H9 (cell line): ENCODE measurements around the gene HPGD. TPM values are rescaled to one million over a fixed set of nuclear protein-coding genes. Genes with fewer than 3 reads are reported as not detected.

ENCODE experiments used
- DNase-seq: peaks from one replicate; pipeline ENCODE4 v3.0.0-alpha.2; 2017
- H2AFZ ChIP-seq: one replicate; pipeline ENCODE4 v1.6.1; 2013; ENCODE audit warnings: mild to moderate bottlenecking, low read length, control low read depth, moderate library complexity
- H2AK5ac ChIP-seq: 2 replicates; pipeline ENCODE4 v1.6.1; 2013; ENCODE audit warnings: low read length, control low read depth, mixed read lengths; ENCODE audit not compliant: insufficient read length
- H2BK120ac ChIP-seq: one replicate; pipeline ENCODE4 v1.6.1; 2013; ENCODE audit warnings: low read depth, mild to moderate bottlenecking, low read length, control low read depth, inconsistent platforms; ENCODE audit not compliant: poor library complexity, severe bottlenecking
- H2BK12ac ChIP-seq: 2 replicates; pipeline ENCODE4 v1.6.1; 2013; ENCODE audit warnings: low read length, control low read depth, mixed read lengths, low read depth; ENCODE audit not compliant: insufficient read length
- H2BK15ac ChIP-seq: 2 replicates; pipeline ENCODE4 v1.6.1; 2013; ENCODE audit warnings: low read depth, low read length, control low read depth
- H2BK20ac ChIP-seq: one replicate; pipeline ENCODE4 v1.6.1; 2013; ENCODE audit warnings: low read depth, mild to moderate bottlenecking, low read length, control low read depth, inconsistent platforms; ENCODE audit not compliant: poor library complexity, severe bottlenecking
- H2BK5ac ChIP-seq: 2 replicates; pipeline ENCODE4 v1.6.1; 2013; ENCODE audit warnings: low read length, control low read depth, mixed read lengths; ENCODE audit not compliant: insufficient read length
- H3K14ac ChIP-seq: 2 replicates; pipeline ENCODE4 v1.6.1; 2013; ENCODE audit warnings: low read length, control low read depth; ENCODE audit not compliant: insufficient read depth
- H3K18ac ChIP-seq: 2 replicates; pipeline ENCODE4 v1.6.1; 2013; ENCODE audit warnings: low read depth, mild to moderate bottlenecking, mixed read lengths, low read length, control low read depth; ENCODE audit not compliant: insufficient read length
- H3K23ac ChIP-seq: 2 replicates; pipeline ENCODE4 v1.6.1; 2013; ENCODE audit warnings: low read length, control low read depth, mixed read lengths, low read depth; ENCODE audit not compliant: insufficient read length
- H3K23me2 ChIP-seq: 2 replicates; pipeline ENCODE4 v1.6.1; 2013; ENCODE audit warnings: low read depth, mild to moderate bottlenecking, mixed read lengths, low read length, control low read depth; ENCODE audit not compliant: insufficient read length, poor library complexity, severe bottlenecking
- H3K27ac ChIP-seq: 2 replicates; pipeline ENCODE4 v1.5.1; 2013; ENCODE audit warnings: low read length, control low read depth, mixed read lengths, low read depth; ENCODE audit not compliant: insufficient read length
- H3K27me3 ChIP-seq: 2 replicates; pipeline ENCODE4 v1.6.1; 2013; ENCODE audit warnings: low read length, control low read depth, inconsistent platforms; ENCODE audit not compliant: insufficient read depth
- H3K4ac ChIP-seq: 2 replicates; pipeline ENCODE4 v1.6.1; 2013; ENCODE audit warnings: low read depth, mild to moderate bottlenecking, control low read depth, inconsistent platforms, low read length, moderate library complexity
- H3K4me1 ChIP-seq: 2 replicates; pipeline ENCODE4 v1.6.1; 2013; ENCODE audit warnings: low read length, control low read depth, inconsistent platforms; ENCODE audit not compliant: insufficient read depth
- H3K4me2 ChIP-seq: 2 replicates; pipeline ENCODE4 v1.6.1; 2013; ENCODE audit warnings: low read length, control low read depth, mixed read lengths; ENCODE audit not compliant: insufficient read length, insufficient read depth
- H3K56ac ChIP-seq: 2 replicates; pipeline ENCODE4 v1.6.1; 2013; ENCODE audit warnings: low read depth, mild to moderate bottlenecking, mixed read lengths, low read length, control low read depth; ENCODE audit not compliant: insufficient read length
- H3K79me1 ChIP-seq: 2 replicates; pipeline ENCODE4 v1.6.1; 2013; ENCODE audit warnings: low read depth, mild to moderate bottlenecking, moderate library complexity, low read length, control low read depth, inconsistent platforms; ENCODE audit not compliant: insufficient read depth, poor library complexity, severe bottlenecking
- H3K79me2 ChIP-seq: 2 replicates; pipeline ENCODE4 v1.6.1; 2013; ENCODE audit warnings: low read length, control low read depth, inconsistent platforms; ENCODE audit not compliant: insufficient read depth
- H3K9ac ChIP-seq: 2 replicates; pipeline ENCODE4 v1.6.1; 2013; ENCODE audit warnings: low read length, control low read depth, mixed read lengths; ENCODE audit not compliant: insufficient read length; ENCODE audit errors: extremely low read depth
- H3K9me3 ChIP-seq: one replicate; pipeline ENCODE4 v1.6.1; 2013; ENCODE audit warnings: low read depth, low read length, inconsistent platforms; ENCODE audit not compliant: control insufficient read depth
- H3T11ph ChIP-seq: one replicate; pipeline ENCODE4 v1.6.1; 2013; ENCODE audit warnings: mild to moderate bottlenecking, low read length, control low read depth, inconsistent platforms
- H4K20me1 ChIP-seq: one replicate; pipeline ENCODE4 v1.6.1; 2013; ENCODE audit not compliant: control insufficient read depth, insufficient read length, insufficient read depth
- H4K5ac ChIP-seq: 2 replicates; pipeline ENCODE4 v1.6.1; 2013; ENCODE audit warnings: low read depth, mild to moderate bottlenecking, mixed read lengths, low read length, control low read depth; ENCODE audit not compliant: insufficient read length
- H4K8ac ChIP-seq: replicated peaks from 2 replicates; pipeline ENCODE4 v1.6.1; 2013; ENCODE audit warnings: low read length, control low read depth, mixed read lengths, low read depth; ENCODE audit not compliant: insufficient read length
- H4K91ac ChIP-seq: 2 replicates; pipeline ENCODE4 v1.6.1; 2013; ENCODE audit warnings: low read depth, mild to moderate bottlenecking, moderate library complexity, mixed read lengths, low read length, control low read depth; ENCODE audit not compliant: insufficient read length
- H3K27ac Mint-ChIP-seq, 3 experiments: 2 replicates in 2 of 3; 3 replicates in 1 of 3; pipeline ENCODE4 v1.8.0; 2020 to 2021; ENCODE audit warnings: mixed read lengths in 3 of 3, mild to moderate bottlenecking in 1 of 3, moderate library complexity in 1 of 3
- H3K27me3 Mint-ChIP-seq: 2 replicates; pipeline ENCODE4 v1.8.0; 2021; ENCODE audit warnings: low read depth, mild to moderate bottlenecking, moderate library complexity, mixed read lengths
- H3K36me3 Mint-ChIP-seq, 3 experiments: 2 replicates in 2 of 3; 3 replicates in 1 of 3; pipeline ENCODE4 v1.8.0; 2020 to 2021; ENCODE audit warnings: low read depth in 3 of 3, mixed read lengths in 3 of 3; ENCODE audit not compliant: insufficient read depth in 1 of 3
- H3K4me1 Mint-ChIP-seq, 2 experiments: 2 replicates each; pipeline ENCODE4 v1.8.0; 2020; ENCODE audit warnings: mixed read lengths in 2 of 2
- H3K4me3 Mint-ChIP-seq, 2 experiments: 2 replicates in 1 of 2; 3 replicates in 1 of 2; pipeline ENCODE4 v1.8.0; 2020 to 2021; ENCODE audit warnings: mild to moderate bottlenecking in 2 of 2, mixed read lengths in 2 of 2, moderate library complexity in 1 of 2
- H3K9me3 Mint-ChIP-seq, 2 experiments: 2 replicates in 1 of 2; 3 replicates in 1 of 2; pipeline ENCODE4 v1.8.0; 2020; ENCODE audit warnings: mild to moderate bottlenecking in 2 of 2, mixed read lengths in 2 of 2, moderate library complexity in 1 of 2
- total RNA-seq: library from RNA; stranded (reverse); gene quantifications from 2 replicates; pipeline ENCODE4 v1.2.1, GENCODE V29; 2021
- TF ChIP-seq, protein P1 (sequence below): fragments of 200-600 bp; sonication (generic); conservative IDR thresholded peaks from 3 replicates; pipeline ENCODE4 v1.8.0; 2021; ENCODE audit warnings: antibody characterized with exemption, mild to moderate bottlenecking

The HPGD gene
- total RNA-seq, 1 experiment from 2014 or later: 16.8 TPM

DNA sequence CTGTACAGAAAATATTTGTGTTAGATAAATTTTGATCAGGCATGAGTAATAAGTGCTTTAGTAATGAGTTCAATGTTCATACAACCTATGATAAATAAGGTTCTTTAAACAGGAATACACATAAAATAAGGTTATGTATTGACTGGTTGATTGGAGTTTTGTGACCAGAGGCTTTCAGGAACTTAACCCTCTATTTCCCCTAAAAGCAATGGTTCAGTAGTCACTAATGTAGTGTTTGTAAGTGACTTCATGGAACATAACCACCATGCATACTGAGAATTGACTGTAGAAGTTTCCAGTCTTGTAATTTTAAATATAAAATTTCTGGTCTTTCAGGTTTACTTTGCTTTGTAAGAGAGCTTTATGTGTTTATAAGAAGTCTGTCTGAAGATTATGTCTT is 28.1 kb downstream of the HPGD start:
- Histone ChIP-seq H2BK15ac (no peak overlapping the region), H3K27me3 (no peaks in the 10 kb centered on the region), H3K9ac (no peak overlapping the region), H3K79me1 (no peaks in the 10 kb centered on the region), H2BK5ac (no peak overlapping the region), H4K91ac (no peak overlapping the region), H3K4me1 (no peaks in the 10 kb centered on the region), H3K27ac (no peak overlapping the region), H3K4ac (no peak overlapping the region), H3T11ph (no peak overlapping the region), H3K4me2 (no peak overlapping the region), H2AK5ac (no peak overlapping the region), H4K5ac (no peak overlapping the region), H3K23me2 (no peaks in the 10 kb centered on the region), H4K8ac (no peak overlapping the region), H3K14ac (no peak overlapping the region), H3K18ac (no peak overlapping the region), H2BK20ac (no peak overlapping the region), H2BK120ac (no peak overlapping the region), H2BK12ac (no peak overlapping the region), H3K9me3 (no peaks in the 10 kb centered on the region), H2AFZ (no peak overlapping the region), H3K56ac (no peak overlapping the region), H4K20me1 (no peaks in the 10 kb centered on the region), H3K79me2 (no peaks in the 10 kb centered on the region), H3K23ac (no peak overlapping the region)
- Mint-ChIP-seq H3K27ac (no peak overlapping the region), H3K4me3 (no peak overlapping the region), H3K9me3 (no peaks in the 10 kb centered on the region), H3K36me3 (peaks cover 0 to 7% (median 0%) of the 10 kb centered on the region in 3 experiments; a peak in 2 of 7 replicates), H3K27me3 (no peaks in the 10 kb centered on the region), H3K4me1 (peaks cover 8 to 9% of the 10 kb centered on the region in 2 experiments)
- DNase-seq: no peak
- TF ChIP-seq, protein P1, sequence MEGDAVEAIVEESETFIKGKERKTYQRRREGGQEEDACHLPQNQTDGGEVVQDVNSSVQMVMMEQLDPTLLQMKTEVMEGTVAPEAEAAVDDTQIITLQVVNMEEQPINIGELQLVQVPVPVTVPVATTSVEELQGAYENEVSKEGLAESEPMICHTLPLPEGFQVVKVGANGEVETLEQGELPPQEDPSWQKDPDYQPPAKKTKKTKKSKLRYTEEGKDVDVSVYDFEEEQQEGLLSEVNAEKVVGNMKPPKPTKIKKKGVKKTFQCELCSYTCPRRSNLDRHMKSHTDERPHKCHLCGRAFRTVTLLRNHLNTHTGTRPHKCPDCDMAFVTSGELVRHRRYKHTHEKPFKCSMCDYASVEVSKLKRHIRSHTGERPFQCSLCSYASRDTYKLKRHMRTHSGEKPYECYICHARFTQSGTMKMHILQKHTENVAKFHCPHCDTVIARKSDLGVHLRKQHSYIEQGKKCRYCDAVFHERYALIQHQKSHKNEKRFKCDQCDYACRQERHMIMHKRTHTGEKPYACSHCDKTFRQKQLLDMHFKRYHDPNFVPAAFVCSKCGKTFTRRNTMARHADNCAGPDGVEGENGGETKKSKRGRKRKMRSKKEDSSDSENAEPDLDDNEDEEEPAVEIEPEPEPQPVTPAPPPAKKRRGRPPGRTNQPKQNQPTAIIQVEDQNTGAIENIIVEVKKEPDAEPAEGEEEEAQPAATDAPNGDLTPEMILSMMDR: no peak
